Fibroblast of skin of right quadriceps (primary cell): ENCODE results near the gene ERBB4.
A peak's percentile ranks its signal among the peaks of the same experiment; 100 is the strongest.

ENCODE experiments used
- DNase-seq: peaks from one replicate; pipeline ENCODE4 v3.0.0-alpha.2; 2013

ERBB4 gene

DNA sequence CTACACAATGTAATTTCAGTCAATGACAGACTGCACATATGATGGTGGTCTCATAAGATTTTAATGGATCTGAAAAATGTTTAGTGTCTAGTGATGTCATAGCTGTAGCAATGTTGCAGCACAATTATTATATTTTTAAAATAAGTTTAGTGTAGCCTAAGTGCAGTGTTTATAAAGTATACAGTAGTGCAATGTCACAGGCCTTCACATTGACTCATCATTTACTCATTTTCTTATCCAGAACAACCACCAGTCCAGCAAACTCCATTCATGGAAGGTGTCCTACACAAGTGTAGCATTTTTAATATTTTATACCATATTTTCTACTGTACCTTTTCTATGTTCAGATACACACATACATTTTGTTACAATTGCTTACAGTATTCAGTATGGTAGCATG is 663.1 kb downstream of the ERBB4 start:
- no peak for DNase-seq

- no peak for DNase-seq
These were observed 669.5 kb downstream of the ERBB4 start for GRCh38 chr2:211868996-211869533.

DNA sequence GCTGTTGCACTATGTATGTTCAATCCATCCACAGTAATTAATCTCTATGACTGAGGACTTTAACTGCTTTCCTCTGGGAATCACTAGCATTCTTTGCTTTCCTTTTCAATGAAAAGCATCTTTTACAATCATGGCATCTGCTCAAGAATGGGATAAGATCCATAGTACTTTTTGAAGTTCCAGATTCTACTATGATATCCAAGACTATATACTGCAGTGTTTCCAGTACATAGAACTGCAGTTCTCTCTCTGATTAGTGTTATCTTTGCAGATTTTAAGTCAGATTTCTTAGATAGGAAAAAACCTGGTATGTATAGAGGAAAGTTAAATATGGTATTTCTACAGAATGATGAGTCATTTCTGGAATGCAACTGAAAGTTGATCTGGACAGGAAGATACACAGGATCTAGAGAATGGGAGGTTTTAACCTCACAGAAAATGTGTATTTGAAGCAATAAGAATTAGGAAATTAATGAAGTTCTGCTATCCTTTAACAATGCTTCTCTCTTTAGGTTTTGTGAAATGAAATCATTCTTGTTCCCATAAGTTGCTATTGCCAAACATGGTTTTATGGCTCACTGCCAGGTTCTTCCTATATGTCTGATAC is 670.7 kb downstream of the ERBB4 start:
- DNase-seq = peak; percentile 45

DNA sequence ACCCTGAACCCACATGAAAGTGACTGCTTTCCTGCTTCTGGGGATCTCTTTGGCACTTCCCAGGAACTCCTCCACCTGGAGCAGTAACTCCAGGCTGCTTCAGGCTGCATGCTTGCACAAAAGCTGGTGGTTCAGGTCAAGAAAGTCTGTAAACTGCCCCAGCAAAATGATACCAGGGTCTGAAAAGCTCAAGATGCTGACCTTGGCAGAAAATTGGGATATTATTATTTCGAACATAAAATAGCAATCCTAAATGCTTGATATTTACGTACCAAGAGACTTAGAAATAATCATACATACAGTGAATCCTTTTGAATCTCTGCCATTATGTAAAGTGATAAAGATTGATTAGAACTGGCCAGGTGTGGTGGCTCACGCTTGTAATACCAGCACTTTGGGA is 674.3 kb downstream of the ERBB4 start:
- DNase-seq = no peak

DNA sequence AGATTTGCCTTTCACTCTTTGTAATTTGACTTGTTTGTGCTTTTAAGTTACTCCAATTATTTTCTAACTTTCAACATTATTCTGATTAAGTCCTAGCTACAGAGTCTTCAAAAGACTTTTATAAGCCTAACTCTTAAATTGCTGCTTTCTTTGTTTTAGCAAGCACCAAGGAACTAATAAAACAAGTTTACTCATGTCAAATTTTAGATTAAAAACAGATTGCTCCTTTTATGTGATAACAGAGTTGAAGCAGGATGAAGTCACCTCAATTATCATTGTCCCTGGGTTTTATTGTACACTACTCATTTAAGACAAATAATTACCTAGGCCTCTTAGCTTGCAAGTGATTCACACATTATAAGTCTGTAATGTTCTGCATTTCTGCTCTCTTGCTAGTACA is 678.4 kb downstream of the ERBB4 start:
- no peak for DNase-seq

GRCh38 chr2:211854832-211855231 is 683.8 kb downstream of the ERBB4 start:
- DNase-seq = no peak

DNA sequence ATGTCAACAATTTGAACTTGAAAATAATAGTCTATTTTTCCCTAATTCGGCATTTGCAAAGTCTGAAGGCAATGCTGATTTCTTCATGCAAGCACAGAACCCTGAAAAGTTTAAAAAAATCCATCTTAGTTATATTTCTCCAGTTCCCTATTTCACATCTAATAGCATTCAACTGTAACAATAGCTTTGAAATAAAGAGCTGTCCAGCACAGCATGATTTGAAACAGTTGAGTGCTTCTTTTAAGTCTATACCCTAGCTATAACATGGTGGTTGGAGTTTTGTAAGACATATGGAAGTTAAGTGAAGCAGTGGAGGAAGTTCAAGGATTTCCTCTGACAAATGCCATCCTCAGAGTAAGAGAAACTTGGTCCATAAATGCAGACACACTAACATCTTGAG is 691.9 kb downstream of the ERBB4 start:
- DNase-seq = no peak

DNA sequence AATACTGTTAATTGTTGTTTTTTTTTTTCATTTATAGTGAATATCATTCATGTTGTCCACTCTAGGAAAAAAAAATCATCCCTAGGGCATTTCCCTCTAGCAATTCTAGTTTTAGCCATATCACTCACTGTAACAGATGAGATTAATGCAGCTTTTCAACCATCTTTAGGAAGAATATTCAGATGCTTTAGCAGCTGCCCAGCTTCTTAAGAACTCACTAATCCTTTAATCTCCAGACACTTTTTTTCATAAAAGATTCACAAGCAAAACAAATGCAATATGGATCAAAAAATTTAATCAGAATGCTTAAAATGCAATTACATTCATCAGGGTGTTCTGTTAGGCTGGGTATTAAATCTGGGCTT is 692.6 kb downstream of the ERBB4 start:
- no peak for DNase-seq

DNA sequence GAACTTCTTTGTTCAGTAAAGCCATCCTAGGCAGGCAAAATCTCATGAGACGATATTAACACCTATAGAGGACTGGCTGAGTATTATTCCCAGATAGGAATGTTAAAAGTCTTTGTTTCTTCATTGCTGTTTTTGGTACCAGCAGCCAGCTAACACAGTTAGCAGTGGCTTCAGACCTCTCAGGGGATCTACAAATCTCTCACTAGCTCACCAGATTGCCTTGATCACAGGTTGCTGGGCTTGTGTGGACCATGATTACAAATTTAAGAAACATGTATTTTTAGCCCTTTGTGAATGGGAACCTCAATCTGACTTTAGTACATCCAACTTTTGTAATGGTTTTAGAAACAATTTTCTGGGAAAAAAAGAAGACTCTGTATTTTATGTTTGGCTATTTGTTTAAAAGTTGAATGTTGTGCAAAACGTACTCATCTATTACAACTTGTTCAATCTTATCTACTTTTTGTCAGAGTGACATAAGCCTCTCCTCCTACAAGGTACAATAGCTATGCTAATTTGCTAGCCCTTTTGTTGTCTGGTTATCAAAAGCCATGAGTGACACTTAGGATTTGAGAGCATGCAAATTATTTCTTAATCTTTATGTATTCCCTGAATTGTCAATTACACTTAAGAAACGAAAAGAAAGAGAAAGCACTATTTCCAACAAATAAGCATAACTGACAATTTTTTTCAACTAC is 693.1 kb downstream of the ERBB4 start:
- DNase-seq = no peak

- DNase-seq = no peak
These were observed 700.9 kb downstream of the ERBB4 start for GRCh38 chr2:211837706-211838105.

DNA sequence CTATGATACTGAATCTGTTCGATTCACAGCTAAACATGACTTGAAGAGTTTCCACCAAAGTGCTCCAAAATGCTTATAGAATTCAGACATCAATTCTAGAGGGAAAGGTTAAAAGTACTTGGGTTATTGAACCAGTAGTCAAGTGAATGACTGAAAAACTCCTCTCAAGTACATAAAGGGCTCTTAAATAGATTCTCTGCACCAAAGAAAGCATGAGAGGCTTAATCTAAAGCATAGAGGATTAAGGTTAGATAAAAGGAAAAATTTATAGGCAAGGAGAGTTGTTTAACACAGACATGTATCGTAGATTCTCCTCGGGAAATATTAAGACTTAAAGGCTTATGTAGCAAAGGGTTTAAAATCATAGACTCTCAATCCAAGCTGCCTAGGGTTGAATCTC is 701.4 kb downstream of the ERBB4 start:
- DNase-seq = no peak

GRCh38 chr2:211836409-211836808 is 702.2 kb downstream of the ERBB4 start:
- DNase-seq = no peak

DNA sequence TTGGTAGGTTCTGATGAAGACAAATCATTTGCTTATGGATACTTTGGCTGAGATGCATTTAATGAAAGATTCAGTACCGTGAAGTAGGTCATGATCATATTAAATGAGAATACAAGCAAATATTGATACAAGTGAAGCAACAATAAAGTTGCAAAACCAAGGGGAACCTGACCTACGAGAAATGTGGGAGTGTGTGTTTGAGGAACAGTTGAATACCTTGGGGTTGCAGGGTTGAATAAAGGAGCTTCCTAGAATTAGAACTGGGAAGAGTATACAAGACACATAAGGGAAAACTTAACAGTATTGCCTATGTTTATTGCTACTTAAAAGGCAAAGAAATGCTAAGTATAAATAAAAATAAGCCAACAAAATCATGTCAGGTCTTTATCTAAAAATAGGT is 702.9 kb downstream of the ERBB4 start:
- DNase-seq = no peak

GRCh38 chr2:211833582-211834279 is 704.9 kb downstream of the ERBB4 start:
- DNase-seq = no peak

DNA sequence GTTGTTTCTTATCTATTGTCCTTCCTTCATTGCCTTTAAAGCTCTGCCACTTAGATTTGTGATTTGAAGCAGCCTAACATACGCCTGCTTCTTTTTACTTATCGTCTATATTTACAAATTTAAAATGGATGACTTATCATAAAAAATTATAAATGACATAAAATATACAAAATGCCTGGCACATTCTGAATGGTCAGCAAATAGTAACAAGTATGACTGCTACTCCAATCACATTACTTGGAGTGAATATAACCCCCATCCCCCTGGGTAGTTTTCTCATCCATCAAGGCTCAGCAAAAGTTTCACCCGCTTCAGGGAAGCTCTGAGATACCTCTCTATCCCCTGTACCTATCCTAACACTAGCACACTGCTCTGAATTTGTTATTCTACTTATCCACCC is 708.9 kb downstream of the ERBB4 start:
- DNase-seq = no peak

GRCh38 chr2:211823886-211824479 is 714.6 kb downstream of the ERBB4 start:
- no peak for DNase-seq

- DNase-seq = no peak
These were observed 715.8 kb downstream of the ERBB4 start for GRCh38 chr2:211822686-211823335.

- no peak for DNase-seq
These were observed 721.8 kb downstream of the ERBB4 start for GRCh38 chr2:211816754-211817153.

GRCh38 chr2:211812587-211812986 is 726.0 kb downstream of the ERBB4 start:
- no peak for DNase-seq

DNA sequence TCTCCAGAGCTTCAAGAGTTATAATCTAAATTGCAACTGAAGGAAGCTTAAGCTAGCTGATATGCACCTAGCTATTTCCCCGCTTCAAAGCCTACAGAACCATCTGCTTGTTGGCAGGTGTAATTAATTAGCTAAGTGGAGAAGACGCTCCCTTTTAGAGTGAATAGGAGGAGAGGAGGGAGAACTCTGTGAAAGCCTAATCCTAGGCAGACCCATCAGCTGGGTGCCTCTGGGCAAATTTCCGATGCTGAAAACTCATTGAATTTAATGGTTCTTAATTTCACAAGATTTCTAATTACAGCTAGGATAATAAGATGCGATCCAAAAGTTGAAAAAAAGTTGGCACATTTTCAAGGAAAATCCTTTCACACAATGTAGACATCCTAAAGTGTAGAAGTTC is 735.9 kb downstream of the ERBB4 start:
- DNase-seq = no peak

GRCh38 chr2:211800001-211800400 is 738.6 kb downstream of the ERBB4 start:
- DNase-seq = no peak

GRCh38 chr2:211798868-211799267 is 739.7 kb downstream of the ERBB4 start:
- DNase-seq = no peak

GRCh38 chr2:211793690-211794089 is 744.9 kb downstream of the ERBB4 start:
- DNase-seq = no peak
